Measurements from ENCODE around the gene MYOM1.

MYOM1 gene

GRCh38 chr18:3235846-3236245 is 16.1 kb upstream of the MYOM1 start:
- TF ChIP-seq SP1 (IDR thresholded peaks at IDR 0.05) (no peak), FOXM1 (IDR thresholded peaks at IDR 0.05; ENCODE audit: borderline replicate concordance) (no peak), L3MBTL2 (conservative IDR thresholded peaks at IDR 0.05) (no peak)
- CTCF ChIA-PET = no interaction called here
- DNase-seq (ENCODE audit: extremely low spot score) = no peak
- POLR2A ChIA-PET = no interaction called here

- POLR2A ChIA-PET = interaction anchor here (0.8 kb wide), 1 partner anchor 13 kb away, joined by 3 read pairs; no protein-coding TSS in a partner anchor
These were observed 14.7 kb upstream of the MYOM1 start for GRCh38 chr18:3234457-3234856.

GRCh38 chr18:3233433-3234168 is 13.8 kb upstream of the MYOM1 start:
- POLR2A ChIA-PET = interaction anchor here (0.8 kb wide), 2 partner anchors 13 to 16 kb away, joined by 3 read pairs; no protein-coding TSS in a partner anchor
- DNase-seq (ENCODE audit: extremely low spot score) = no peak
- CTCF ChIA-PET = no interaction called here
- TF ChIP-seq ARNT (IDR thresholded peaks at IDR 0.05) (no peak), CTBP1 (IDR thresholded peaks at IDR 0.05; ENCODE audit: borderline replicate concordance) (no peak), HDGF (IDR thresholded peaks at IDR 0.05; ENCODE audit: borderline replicate concordance) (no peak), PKNOX1 (IDR thresholded peaks at IDR 0.05) (no peak), ELF4 (IDR thresholded peaks at IDR 0.05) (no peak), ZNF384 (IDR thresholded peaks at IDR 0.05) (no peak), TARDBP (IDR thresholded peaks at IDR 0.05) (no peak), SP1 (IDR thresholded peaks at IDR 0.05) (no peak), LEF1 (IDR thresholded peaks at IDR 0.05; ENCODE audit: borderline replicate concordance) (no peak), FOXK2 (IDR thresholded peaks at IDR 0.05) (no peak), FOXA1 (IDR thresholded peaks at IDR 0.05) (no peak), L3MBTL2 (conservative IDR thresholded peaks at IDR 0.05) (no peak), BHLHE40 (IDR thresholded peaks at IDR 0.05; ENCODE audit: borderline replicate concordance) (no peak), FOXM1 (IDR thresholded peaks at IDR 0.05; ENCODE audit: borderline replicate concordance) (no peak), NFRKB (IDR thresholded peaks at IDR 0.05) (no peak), SUZ12 (IDR thresholded peaks at IDR 0.05) (no peak)

More at GRCh38 chr18:3234457-3234856, 14.7 kb upstream of the MYOM1 start:
- TF ChIP-seq FOXK2 (IDR thresholded peaks at IDR 0.05) (no peak), FOXM1 (IDR thresholded peaks at IDR 0.05; ENCODE audit: borderline replicate concordance) (no peak), ZNF384 (IDR thresholded peaks at IDR 0.05) (no peak), PKNOX1 (IDR thresholded peaks at IDR 0.05) (no peak)
- CTCF ChIA-PET = no interaction called here
- no peak for DNase-seq (ENCODE audit: extremely low spot score)

- no peak for DNase-seq (ENCODE audit: extremely low spot score)
- TF ChIP-seq FOXM1 (IDR thresholded peaks at IDR 0.05; ENCODE audit: borderline replicate concordance) (no peak), LEF1 (IDR thresholded peaks at IDR 0.05; ENCODE audit: borderline replicate concordance) (no peak), ARNT (IDR thresholded peaks at IDR 0.05) (no peak), SUZ12 (IDR thresholded peaks at IDR 0.05) (no peak), PKNOX1 (IDR thresholded peaks at IDR 0.05) (no peak), FOXA1 (IDR thresholded peaks at IDR 0.05) (no peak), CTBP1 (IDR thresholded peaks at IDR 0.05; ENCODE audit: borderline replicate concordance) (no peak), NFRKB (IDR thresholded peaks at IDR 0.05) (no peak), BHLHE40 (IDR thresholded peaks at IDR 0.05; ENCODE audit: borderline replicate concordance) (no peak), TARDBP (IDR thresholded peaks at IDR 0.05) (no peak), ELF4 (IDR thresholded peaks at IDR 0.05) (no peak), HDGF (IDR thresholded peaks at IDR 0.05; ENCODE audit: borderline replicate concordance) (no peak), L3MBTL2 (conservative IDR thresholded peaks at IDR 0.05) (no peak)
- POLR2A ChIA-PET = no interaction called here
- CTCF ChIA-PET = no interaction called here
These were observed 13.2 kb upstream of the MYOM1 start for GRCh38 chr18:3233004-3233403.

- POLR2A ChIA-PET = no interaction called here
- CTCF ChIA-PET = no interaction called here
- no peak for DNase-seq (ENCODE audit: extremely low spot score)
- peak; percentile 73 for TF ChIP-seq PKNOX1 (IDR thresholded peaks at IDR 0.05)
- no peak for TF ChIP-seq SP1 (IDR thresholded peaks at IDR 0.05)
These were observed 10.9 kb upstream of the MYOM1 start for GRCh38 chr18:3230401-3231334.

GRCh38 chr18:3226048-3226447 is 6.3 kb upstream of the MYOM1 start:
- ChIA-PET POLR2A (no interaction called here), CTCF (no interaction called here)
- no peak for DNase-seq (ENCODE audit: extremely low spot score)
- TF ChIP-seq LEF1 (IDR thresholded peaks at IDR 0.05; ENCODE audit: borderline replicate concordance) (no peak), ELF4 (IDR thresholded peaks at IDR 0.05) (no peak), PKNOX1 (IDR thresholded peaks at IDR 0.05) (no peak), TARDBP (IDR thresholded peaks at IDR 0.05) (no peak), L3MBTL2 (conservative IDR thresholded peaks at IDR 0.05) (no peak), HDGF (IDR thresholded peaks at IDR 0.05; ENCODE audit: borderline replicate concordance) (no peak), ZNF384 (IDR thresholded peaks at IDR 0.05) (no peak), CTBP1 (IDR thresholded peaks at IDR 0.05; ENCODE audit: borderline replicate concordance) (no peak), FOXM1 (IDR thresholded peaks at IDR 0.05; ENCODE audit: borderline replicate concordance) (no peak)
